Bronchial epithelial cell (primary cell): ENCODE measurements around the gene FLCN. TPM values are rescaled to one million over a fixed set of nuclear protein-coding genes. Genes with fewer than 3 reads are reported as not detected.

Source experiments
- DNase-seq: peaks from one replicate; pipeline ENCODE4 v3.0.0-alpha.2; 2010; ENCODE audit warnings: low read depth
- FAIRE-seq: peaks from 2 replicates; lab custom pipeline; 2011; peaks lifted over from hg19 to GRCh38; lab: Jason Lieb, UNC
- H3K27me3 ChIP-seq: 2 replicates; pipeline ENCODE4 v1.5.1; 2011; ENCODE audit warnings: low read length; ENCODE audit not compliant: control insufficient read depth, insufficient read depth
- H3K36me3 ChIP-seq: 2 replicates; pipeline ENCODE4 v1.5.1; 2011; ENCODE audit warnings: low read length; ENCODE audit not compliant: control insufficient read depth, insufficient read depth
- H3K4me3 ChIP-seq: 2 replicates; pipeline ENCODE4 v1.5.1; 2011; ENCODE audit warnings: mild to moderate bottlenecking, low read depth, low read length, control low read depth
- total RNA-seq: library from RNA; depleted of rRNA; stranded (reverse); fragments of >200 nt; gene quantifications from 2 replicates; pipeline ENCODE4 v1.2.1, GENCODE V29; 2014
- TF ChIP-seq, protein P1 (sequence below): IDR thresholded peaks from 2 replicates; pipeline ENCODE4 v1.5.1; 2011; ENCODE audit warnings: mild to moderate bottlenecking, moderate library complexity, low read length, control low read depth, inconsistent platforms; ENCODE audit not compliant: insufficient read depth, severe bottlenecking

The FLCN gene
- total RNA-seq, 1 donor from 2014 or later, result 51.1 TPM

DNA sequence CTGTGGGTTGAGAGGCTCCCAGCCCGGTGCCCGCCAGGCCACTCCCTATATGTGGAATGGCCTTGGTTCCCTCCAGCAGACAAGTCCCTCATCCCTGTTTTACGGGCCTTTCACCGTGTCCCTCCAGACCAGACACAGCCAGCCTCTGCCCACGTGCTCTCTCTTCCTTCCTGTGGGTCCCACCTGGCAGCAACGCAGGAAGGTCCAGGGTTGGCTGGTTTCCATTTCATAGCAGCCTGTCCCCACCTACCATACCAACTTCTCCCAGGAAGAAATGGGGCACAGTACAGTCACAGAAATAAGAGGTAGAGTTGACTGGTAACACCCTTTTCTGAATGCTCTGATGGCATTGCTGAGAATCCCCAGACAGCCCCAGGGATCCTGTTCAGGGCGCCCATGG lies 65.8 kb downstream of the FLCN start:
- Histone ChIP-seq H3K36me3 (peaks cover 47% of the 10 kb centered on the region), H3K27me3 (no peaks in the 10 kb centered on the region), H3K4me3 (no peak overlapping the region)
- DNase-seq (no peak), FAIRE-seq (peak; percentile 52)
- TF ChIP-seq, protein P1, sequence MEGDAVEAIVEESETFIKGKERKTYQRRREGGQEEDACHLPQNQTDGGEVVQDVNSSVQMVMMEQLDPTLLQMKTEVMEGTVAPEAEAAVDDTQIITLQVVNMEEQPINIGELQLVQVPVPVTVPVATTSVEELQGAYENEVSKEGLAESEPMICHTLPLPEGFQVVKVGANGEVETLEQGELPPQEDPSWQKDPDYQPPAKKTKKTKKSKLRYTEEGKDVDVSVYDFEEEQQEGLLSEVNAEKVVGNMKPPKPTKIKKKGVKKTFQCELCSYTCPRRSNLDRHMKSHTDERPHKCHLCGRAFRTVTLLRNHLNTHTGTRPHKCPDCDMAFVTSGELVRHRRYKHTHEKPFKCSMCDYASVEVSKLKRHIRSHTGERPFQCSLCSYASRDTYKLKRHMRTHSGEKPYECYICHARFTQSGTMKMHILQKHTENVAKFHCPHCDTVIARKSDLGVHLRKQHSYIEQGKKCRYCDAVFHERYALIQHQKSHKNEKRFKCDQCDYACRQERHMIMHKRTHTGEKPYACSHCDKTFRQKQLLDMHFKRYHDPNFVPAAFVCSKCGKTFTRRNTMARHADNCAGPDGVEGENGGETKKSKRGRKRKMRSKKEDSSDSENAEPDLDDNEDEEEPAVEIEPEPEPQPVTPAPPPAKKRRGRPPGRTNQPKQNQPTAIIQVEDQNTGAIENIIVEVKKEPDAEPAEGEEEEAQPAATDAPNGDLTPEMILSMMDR, result no peak

DNA sequence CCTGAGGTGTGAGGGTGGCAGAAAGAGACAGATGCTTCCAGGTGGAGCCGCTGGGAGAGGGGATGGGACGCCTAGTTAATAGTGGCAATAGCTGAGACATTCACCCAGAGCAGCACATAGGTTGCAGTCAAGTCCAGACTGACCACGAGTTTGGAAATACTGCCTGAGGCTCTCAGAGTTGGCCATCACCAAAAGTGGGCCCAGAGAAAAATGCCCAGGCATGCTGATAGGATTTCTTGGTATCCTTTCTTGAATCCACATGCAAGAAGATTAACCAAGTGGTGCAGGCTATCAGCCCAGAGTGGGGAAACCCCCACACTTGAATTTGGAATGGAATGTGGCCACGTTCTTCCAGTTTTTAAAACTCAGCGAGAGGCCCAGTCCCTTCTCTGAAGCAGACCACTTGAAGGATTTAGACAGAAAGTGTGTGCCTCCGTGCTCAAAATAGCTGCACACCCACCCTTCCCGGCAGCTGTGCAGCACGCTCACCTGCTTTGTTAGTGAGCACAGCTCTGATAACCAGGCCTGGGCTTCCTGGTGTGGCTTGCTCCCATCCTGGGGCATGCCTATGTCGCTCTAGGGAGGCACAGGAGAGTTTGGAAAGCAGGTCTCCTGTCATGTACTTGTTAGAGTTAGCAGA lies 66.5 kb downstream of the FLCN start:
- TF ChIP-seq, protein P1, result no peak
- Histone ChIP-seq H3K36me3 (peaks cover 43% of the 10 kb centered on the region), H3K4me3 (no peak overlapping the region), H3K27me3 (no peaks in the 10 kb centered on the region)
- FAIRE-seq (no peak), DNase-seq (peak; percentile 72)

DNA sequence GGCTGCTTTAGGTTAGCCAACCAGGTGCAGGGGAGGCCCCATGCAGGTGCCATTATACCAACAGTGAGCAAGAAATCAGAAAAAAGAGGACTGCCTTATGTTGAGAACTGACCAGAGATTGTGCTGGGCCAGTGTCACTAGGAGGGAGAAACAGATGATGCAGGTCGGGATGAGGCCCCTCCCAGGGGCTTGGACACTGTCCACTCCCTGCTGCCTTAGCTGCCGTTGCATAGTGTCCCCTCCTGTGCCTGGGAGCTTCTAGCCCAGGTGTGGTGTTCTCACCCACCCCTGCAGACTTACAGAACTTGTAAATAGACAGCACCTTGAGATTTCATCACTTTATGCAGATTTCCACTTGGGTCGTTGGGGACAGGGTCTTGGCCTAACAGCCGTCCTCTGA lies 67.6 kb downstream of the FLCN start:
- DNase-seq (no peak), FAIRE-seq (no peak)
- H3K4me3 ChIP-seq, result no peak overlapping the region
- peaks cover 44% of the 10 kb centered on the region for H3K36me3 ChIP-seq
- TF ChIP-seq, protein P1, result no peak
- no peaks in the 10 kb centered on the region for H3K27me3 ChIP-seq

DNA sequence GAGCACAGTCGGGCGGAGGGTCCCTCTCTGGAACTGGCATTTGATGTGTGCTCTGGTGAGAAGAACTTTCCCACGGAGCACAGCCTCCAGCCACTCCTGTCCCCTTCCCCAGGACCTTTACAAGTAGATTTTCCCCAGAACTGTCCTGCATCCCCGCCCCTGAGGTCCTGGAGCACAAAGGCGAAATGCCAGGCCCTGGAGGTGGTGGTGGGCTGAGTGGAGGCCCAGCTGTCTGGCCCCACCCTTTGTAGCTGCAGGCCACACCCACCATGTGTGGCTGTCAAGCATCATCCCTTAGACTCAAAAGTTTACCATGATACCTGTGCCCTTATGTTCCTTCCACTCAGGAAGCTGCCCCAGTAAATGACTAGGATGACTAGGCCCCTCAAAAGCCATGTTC lies 68.6 kb downstream of the FLCN start:
- Histone ChIP-seq H3K36me3 (peaks cover 37% of the 10 kb centered on the region), H3K4me3 (no peak overlapping the region), H3K27me3 (no peaks in the 10 kb centered on the region)
- FAIRE-seq, result no peak
- TF ChIP-seq, protein P1, result no peak
- no peak for DNase-seq

GRCh38 chr17:17167986-17168385 lies 69.0 kb downstream of the FLCN start:
- H3K36me3 ChIP-seq, result peaks cover 36% of the 10 kb centered on the region
- TF ChIP-seq, protein P1, result no peak
- no peaks in the 10 kb centered on the region for H3K27me3 ChIP-seq
- H3K4me3 ChIP-seq, result no peak overlapping the region
- no peak for DNase-seq
- FAIRE-seq, result no peak

GRCh38 chr17:17167356-17167755 lies 69.6 kb downstream of the FLCN start:
- no peak for FAIRE-seq
- Histone ChIP-seq H3K4me3 (no peak overlapping the region), H3K27me3 (no peaks in the 10 kb centered on the region), H3K36me3 (peaks cover 36% of the 10 kb centered on the region)
- DNase-seq, result no peak
- TF ChIP-seq, protein P1, result no peak
